Pancreas (tissue), 10 donors: ENCODE data around the gene CEP78. TPM values are rescaled to one million over a fixed set of nuclear protein-coding genes. Genes with fewer than 3 reads are reported as not detected.

Experiments used
- ATAC-seq, 4 donors: fragments of 200-7000 bp; cut with Tn5 transposase; one replicate each; pipeline versions ENCODE4 v1.8.0 to v1.9.1; 2020; ENCODE audit warnings: mild to moderate bottlenecking in 4 of 4, moderate library complexity in 4 of 4
- DNase-seq, 6 donors: peaks; one replicate each; pipeline ENCODE4 v3.0.0-alpha.2; 2020
- FAIRE-seq: peaks from 2 replicates; lab custom pipeline; 2012; peaks lifted over from hg19 to GRCh38; lab: Jason Lieb, UNC
- H3K27ac ChIP-seq, 4 donors: fragments of 200-600 bp; sonication (generic); 1 replicate in 3 of 4; 2 replicates in 1 of 4; pipeline versions ENCODE4 v1.5.0 to v1.8.0; 2020
- H3K27me3 ChIP-seq, 4 donors: fragments of 200-600 bp; one replicate each; pipeline ENCODE4 v1.8.0; 2021
- H3K36me3 ChIP-seq, 3 donors: fragments of 200-600 bp; sonication (generic) in 1 of 3; one replicate each; pipeline versions ENCODE4 v1.5.0 to v1.8.0; 2020 to 2021
- H3K4me1 ChIP-seq, 3 donors: fragments of 200-600 bp; one replicate each; pipeline ENCODE4 v1.8.0; 2021
- H3K4me3 ChIP-seq, 4 donors: fragments of 200-600 bp; sonication (generic) in 2 of 4; one replicate each; pipeline versions ENCODE4 v1.5.0 to v1.8.0; 2020 to 2021
- H3K9me3 ChIP-seq, 4 donors: fragments of 200-600 bp; one replicate each; pipeline ENCODE4 v1.8.0; 2021
- CTCF ChIP-seq, 4 donors: fragments of 200-600 bp; sonication (generic) in 3 of 4; IDR thresholded peaks; one replicate each; pipeline versions ENCODE4 v1.5.0 to v1.8.0; 2021; ENCODE audit warnings: antibody characterized with exemption in 4 of 4
- WGBS, 2 donors: extraction: QIAGEN DNeasy Blood & Tissue Kit; methylation state at CpG; one replicate each; pipeline ENCODE4 v1.1.7; 2013; 5-methylcytosine and 5-hydroxymethylcytosine counted together
- intact Hi-C, 3 donors: fragments of 100-400 bp; cut with DNase I; formaldehyde crosslinking; loops; one replicate each; pipeline versions ENCODE4 v1.11.1 to v1.14.2; 2022
- polyA plus RNA-seq, 2 donors: library from polyadenylated mRNA; stranded (reverse); fragments of 200-250 nt; gene quantifications; one replicate each; pipeline ENCODE4 v1.2.3, GENCODE V29; 2013
- total RNA-seq, 6 donors: library from RNA; stranded (reverse); fragmentation: NEBNext Ultra II Directional in 4 of 6; extraction: Animal tissue kit (Norgen Biotek cat#: 25700) in 4 of 6; gene quantifications; one replicate each; pipeline versions ENCODE4 v1.2.1 to v1.2.4, GENCODE V29; 2021 to 2023
- donor health status: healthy with polysubstance abuse.
- donor health status: DM: no; HTN: no; CAD: no; lungs with moderate emphysema.
- donor health status: DM: no; HTN: no; CAD: no.
- donor health status: control.
- donor health status: control.
- donor health status: Bipolar disorder and iron deficiency.
- donor health status: DM: yes; HTN: yes; CAD: no.
- donor health status: DM: no; HTN: no; CAD: no.
- donor health status: DM: no; HTN: no; CAD: no.
- donor health status: DM: yes; HTN: yes; CAD: no.

CEP78 gene
- total and polyA plus RNA-seq, 8 donors = 3.3 to 6.5 (median 5.2) TPM

GRCh38 chr9:78286125-78286524 lies 50.2 kb downstream of the CEP78 start:
- DNase-seq = no peak
- H3K36me3 ChIP-seq = no peaks in the 10 kb centered on the region
- intact Hi-C loops = no loop called here
- no peak for FAIRE-seq
- H3K27me3 ChIP-seq = no peaks in the 10 kb centered on the region
- no peak for ATAC-seq
- peaks cover 0 to 7% (median under 1%) of the 10 kb centered on the region in 3 donors for H3K4me1 ChIP-seq
- no peak overlapping the region for H3K4me3 ChIP-seq
- no peak overlapping the region for H3K27ac ChIP-seq
- TF ChIP-seq CTCF (IDR thresholded peaks at IDR 0.05) = no peak
- no peaks in the 10 kb centered on the region for H3K9me3 ChIP-seq

DNA sequence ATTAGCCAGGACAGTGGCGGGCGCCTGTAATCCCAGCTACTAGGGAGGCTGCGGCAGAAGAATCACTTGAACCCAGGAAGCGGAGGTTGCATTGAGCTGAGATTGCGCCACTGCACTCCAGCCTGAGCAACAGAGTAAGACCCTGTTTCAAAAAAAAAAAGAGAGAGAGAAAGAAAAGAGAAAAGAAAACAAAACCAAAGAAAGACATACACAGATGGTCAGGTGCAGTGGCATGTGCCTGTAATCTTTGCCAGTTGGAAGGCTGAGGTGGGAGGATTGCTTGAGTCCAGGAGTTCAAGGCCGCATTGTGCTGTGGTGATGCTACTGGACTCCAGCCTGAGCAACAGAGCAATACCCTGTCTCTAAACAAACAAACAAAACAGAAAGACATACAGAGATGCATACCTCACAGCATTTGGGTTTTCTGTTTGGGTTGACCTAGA lies 51.1 kb downstream of the CEP78 start:
- no peak overlapping the region for H3K4me3 ChIP-seq
- H3K27me3 ChIP-seq = no peaks in the 10 kb centered on the region
- 92 to 99% methylated on average over 6 of the region's 6 CpGs for WGBS, 2 donors
- intact Hi-C loops = no loop called here
- ATAC-seq (no peak), FAIRE-seq (no peak), DNase-seq (no peak)
- H3K9me3 ChIP-seq = no peaks in the 10 kb centered on the region
- TF ChIP-seq CTCF (IDR thresholded peaks at IDR 0.05) = no peak
- peaks cover 0 to 3% (median 0%) of the 10 kb centered on the region in 3 donors for H3K4me1 ChIP-seq
- H3K36me3 ChIP-seq = no peaks in the 10 kb centered on the region
- no peak overlapping the region for H3K27ac ChIP-seq

GRCh38 chr9:78288214-78288892 lies 52.5 kb downstream of the CEP78 start:
- Histone ChIP-seq H3K4me3 (no peak overlapping the region), H3K4me1 (no peaks in the 10 kb centered on the region), H3K27me3 (no peaks in the 10 kb centered on the region), H3K36me3 (no peaks in the 10 kb centered on the region), H3K9me3 (no peaks in the 10 kb centered on the region), H3K27ac (no peak overlapping the region)
- no peak for DNase-seq
- no peak for TF ChIP-seq CTCF (IDR thresholded peaks at IDR 0.05)
- WGBS, 2 donors = 88 to 90% methylated on average over 8 of the region's 8 CpGs
- no peak for ATAC-seq
- intact Hi-C loops = no loop called here
- no peak for FAIRE-seq

DNA sequence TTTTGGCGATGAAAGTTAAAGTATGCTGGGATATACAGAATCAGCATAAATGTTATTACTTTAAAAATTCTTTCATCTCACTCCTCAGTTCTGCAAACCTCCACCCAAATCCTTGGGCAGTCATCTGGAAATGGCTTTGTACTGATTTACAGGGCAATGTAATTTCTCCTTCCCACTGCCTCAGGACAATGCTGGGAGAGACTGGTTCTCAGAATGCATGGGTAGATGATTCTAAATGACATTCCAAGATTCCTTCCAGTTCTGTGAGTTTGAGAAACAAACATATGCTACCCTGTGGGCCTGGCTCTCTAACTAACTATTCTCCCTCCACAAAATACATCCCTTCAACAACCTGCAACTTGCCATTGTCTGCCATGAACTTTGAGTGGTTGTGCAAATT lies 53.6 kb downstream of the CEP78 start:
- Histone ChIP-seq H3K4me1 (no peaks in the 10 kb centered on the region), H3K9me3 (no peaks in the 10 kb centered on the region), H3K27ac (no peak overlapping the region), H3K27me3 (no peaks in the 10 kb centered on the region), H3K36me3 (no peaks in the 10 kb centered on the region), H3K4me3 (no peak overlapping the region)
- no peak for FAIRE-seq
- 95 to 97% methylated on average over 1 of the region's 1 CpG for WGBS, 2 donors
- no peak for ATAC-seq
- no peak for TF ChIP-seq CTCF (IDR thresholded peaks at IDR 0.05)
- DNase-seq = no peak
- intact Hi-C loops = no loop called here

GRCh38 chr9:78291240-78291925 lies 55.5 kb downstream of the CEP78 start:
- intact Hi-C loops = no loop called here
- no peak for FAIRE-seq
- Histone ChIP-seq H3K9me3 (no peaks in the 10 kb centered on the region), H3K36me3 (no peaks in the 10 kb centered on the region), H3K4me1 (peaks cover 0 to 4% (median 0%) of the 10 kb centered on the region in 3 donors), H3K27ac (no peak overlapping the region), H3K27me3 (no peaks in the 10 kb centered on the region), H3K4me3 (no peak overlapping the region)
- 85 to 87% methylated on average over 8 of the region's 8 CpGs for WGBS, 2 donors
- no peak for ATAC-seq
- no peak for TF ChIP-seq CTCF (IDR thresholded peaks at IDR 0.05)
- no peak for DNase-seq
